Nucleus accumbens (tissue), 56 donors: Measurements from ENCODE around the gene DENND1A.
A peak's percentile ranks its signal among the peaks of the same experiment; 100 is the strongest.

ENCODE experiments used
- DNase-seq, 56 donors: peaks; one replicate each; lab custom pipeline; 2025; lab: John Stamatoyannopoulos, UW

The DENND1A gene

GRCh38 chr9:123865226-123866000 is 64.5 kb downstream of the DENND1A start:
- no peak for DNase-seq

- DNase-seq: peak in 11 of 56 donors; percentile 3 to 29 (median 12)
These were observed 65.7 kb downstream of the DENND1A start for GRCh38 chr9:123864251-123864650.

GRCh38 chr9:123863164-123863855 is 66.6 kb downstream of the DENND1A start:
- no peak for DNase-seq

- no peak for DNase-seq
These were observed 68.2 kb downstream of the DENND1A start for GRCh38 chr9:123861756-123862120.

- peak in 1 of 56 donors; percentile 4 for DNase-seq
These were observed 68.7 kb downstream of the DENND1A start for GRCh38 chr9:123861086-123861755.

- no peak for DNase-seq
These were observed 69.3 kb downstream of the DENND1A start for GRCh38 chr9:123860603-123861002.

GRCh38 chr9:123852403-123852802 is 77.5 kb downstream of the DENND1A start:
- DNase-seq: no peak

- no peak for DNase-seq
These were observed 78.1 kb downstream of the DENND1A start for GRCh38 chr9:123851851-123852250.

GRCh38 chr9:123848447-123849085 is 81.4 kb downstream of the DENND1A start:
- DNase-seq: no peak

- no peak for DNase-seq
These were observed 83.0 kb downstream of the DENND1A start for GRCh38 chr9:123846966-123847365.

- no peak for DNase-seq
These were observed 86.2 kb downstream of the DENND1A start for GRCh38 chr9:123843703-123844102.

GRCh38 chr9:123835821-123836220 is 94.1 kb downstream of the DENND1A start:
- DNase-seq: no peak

- no peak for DNase-seq
These were observed 94.9 kb downstream of the DENND1A start for GRCh38 chr9:123834889-123835562.

- no peak for DNase-seq
These were observed 95.6 kb downstream of the DENND1A start for GRCh38 chr9:123834218-123834888.

- no peak for DNase-seq
These were observed 96.9 kb downstream of the DENND1A start for GRCh38 chr9:123832858-123833650.

- DNase-seq: no peak
These were observed 97.8 kb downstream of the DENND1A start for GRCh38 chr9:123832176-123832575.

GRCh38 chr9:123828449-123828848 is 101.5 kb downstream of the DENND1A start:
- DNase-seq: no peak

- no peak for DNase-seq
These were observed 104.4 kb downstream of the DENND1A start for GRCh38 chr9:123825342-123826060.
